H4 (cell line): ENCODE results near the gene STUM. TPM values are rescaled to one million over a fixed set of nuclear protein-coding genes. Genes with fewer than 3 reads are reported as not detected.
"Not testable (repeated sequence)": the region's sequence is repeated elsewhere in the genome, so short reads cannot be mapped to it uniquely, and the experiment has no call there.

ENCODE experiments used
- DNase-seq: peaks from one replicate; pipeline ENCODE4 v3.0.0-alpha.2; 2015; ENCODE audit warnings: low spot score
- total RNA-seq: library from RNA; depleted of rRNA; stranded (reverse); fragments of >200 nt; shearing (Covaris generic); gene quantifications from 2 replicates; pipeline ENCODE4 v1.2.3, GENCODE V29; 2014

STUM gene
- total RNA-seq, 1 experiment from 2014 or later = not detected

- no peak for DNase-seq
These were observed 55.4 kb downstream of the STUM start for GRCh38 chr1:226603858-226604559.

DNA sequence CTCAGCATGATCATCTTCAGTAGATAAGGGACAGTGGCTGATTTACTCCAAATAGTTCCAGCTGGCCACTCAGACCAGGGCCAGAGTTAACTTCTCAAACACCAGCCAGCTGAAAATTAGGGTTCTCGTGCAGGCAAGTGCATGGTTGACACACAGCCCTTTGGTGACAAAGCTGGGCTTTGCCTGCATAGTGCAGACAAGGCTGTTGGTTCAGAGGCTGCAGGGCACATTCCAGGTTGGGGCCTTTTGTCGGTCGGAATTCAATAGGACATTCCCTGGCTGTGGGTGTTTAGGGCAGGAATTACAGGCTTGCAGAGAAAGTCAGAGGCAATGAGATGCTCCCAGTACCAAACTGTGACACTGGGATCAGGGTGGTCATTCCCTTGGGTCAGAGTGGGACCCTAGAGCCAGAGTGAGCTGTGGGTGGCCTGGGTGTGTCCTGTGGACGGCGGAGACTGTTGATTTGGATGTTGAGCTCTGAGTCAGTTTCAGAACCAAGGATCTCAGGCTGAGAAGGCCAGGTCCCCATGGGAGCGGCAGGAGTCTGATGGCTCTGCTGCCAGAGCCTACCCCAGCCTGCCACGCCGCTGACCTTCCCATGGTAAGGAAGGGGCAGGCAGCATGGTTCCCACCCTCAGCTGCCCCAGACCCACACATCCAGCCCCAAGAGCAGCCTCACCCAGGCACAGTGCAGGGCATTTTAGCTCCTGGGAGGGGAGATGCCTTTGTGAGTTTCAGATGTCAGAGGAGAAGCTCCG is 56.2 kb downstream of the STUM start:
- DNase-seq = no peak

DNA sequence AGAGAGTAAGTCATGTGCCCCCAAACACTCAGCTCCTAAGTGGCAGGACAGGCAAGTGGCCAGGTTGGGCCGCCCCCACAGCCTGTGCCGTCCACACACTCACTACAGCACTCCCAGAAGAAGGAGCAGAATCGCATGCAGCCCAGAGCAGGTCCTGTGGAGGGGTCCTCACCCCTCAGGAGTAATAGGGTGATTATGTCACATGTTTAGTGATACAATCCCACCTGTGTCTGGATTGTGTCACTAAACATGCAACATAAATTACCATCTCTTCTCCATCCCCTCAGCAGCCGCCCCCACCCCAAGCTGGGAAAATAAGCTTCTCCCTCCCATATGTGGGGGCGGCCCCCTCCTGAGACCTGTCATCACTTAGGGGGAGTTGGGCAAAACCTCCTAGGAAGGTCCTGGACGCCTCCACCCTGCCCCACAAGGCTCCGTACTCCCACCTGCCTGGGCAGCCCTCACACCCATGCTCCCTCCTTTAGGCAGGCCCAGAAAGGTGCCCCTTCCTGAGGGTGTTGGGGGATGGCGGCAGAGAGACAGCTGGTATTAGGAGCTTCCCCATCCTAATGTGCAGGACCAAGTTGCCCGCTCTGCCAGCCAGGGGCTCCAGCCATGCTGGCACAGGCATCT is 56.9 kb downstream of the STUM start:
- no peak for DNase-seq

GRCh38 chr1:226606311-226607267 is 58.0 kb downstream of the STUM start:
- no peak for DNase-seq

GRCh38 chr1:226607268-226607660 is 58.7 kb downstream of the STUM start:
- no peak for DNase-seq

- no peak for DNase-seq
These were observed 59.3 kb downstream of the STUM start for GRCh38 chr1:226607821-226608220.

GRCh38 chr1:226608699-226609505 is 60.3 kb downstream of the STUM start:
- DNase-seq = peak; percentile 46

DNA sequence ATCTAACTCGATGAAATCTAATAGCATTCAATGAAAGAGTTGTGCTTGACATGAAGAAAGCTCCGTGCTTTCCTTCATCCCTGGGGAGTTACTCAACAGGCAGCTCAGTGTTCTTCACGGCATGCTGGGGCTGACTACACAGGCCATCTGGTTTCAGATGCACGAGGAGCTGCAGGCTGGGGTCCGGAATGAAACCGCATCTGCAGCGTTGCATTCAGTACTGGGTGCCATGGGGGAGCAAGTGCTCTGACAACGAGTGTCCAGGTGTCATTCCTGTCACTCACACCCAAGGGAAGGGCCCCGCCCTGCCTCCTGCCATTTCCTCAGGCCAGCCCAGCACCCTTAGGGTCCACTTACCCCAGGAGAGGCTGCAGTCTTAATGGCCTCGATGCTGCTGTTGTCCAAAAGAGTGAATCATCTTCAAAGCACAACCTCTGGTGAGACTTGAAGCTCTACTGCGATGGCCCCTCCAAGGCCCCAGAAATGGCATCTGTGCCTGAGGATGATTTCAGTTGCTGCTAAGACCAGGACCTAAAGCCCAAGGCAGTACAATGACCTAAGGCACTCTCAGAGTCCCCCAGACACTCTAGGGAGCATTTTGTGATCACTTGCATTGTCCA is 61.4 kb downstream of the STUM start:
- no peak for DNase-seq

- no peak for DNase-seq
These were observed 62.1 kb downstream of the STUM start for GRCh38 chr1:226610671-226611070.

DNA sequence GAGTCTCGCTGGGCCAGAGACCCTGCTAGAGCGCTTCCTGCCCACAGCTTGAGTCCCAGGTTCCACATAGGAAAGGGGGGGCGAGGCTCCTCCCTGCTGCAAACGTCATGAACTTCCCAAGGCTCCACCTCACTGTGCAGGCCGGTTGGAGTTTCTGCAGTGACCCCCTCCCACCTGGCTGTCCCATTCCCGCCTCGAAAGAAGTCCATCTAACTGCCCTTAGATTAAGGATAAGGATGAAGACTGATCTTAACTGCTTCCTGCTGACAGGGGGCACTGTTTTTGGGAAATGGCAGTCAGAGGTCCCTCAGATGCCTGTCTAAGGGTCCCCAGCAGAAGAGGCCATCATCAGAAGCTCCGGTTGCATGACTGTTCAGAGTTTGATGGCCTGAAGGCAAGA is 62.7 kb downstream of the STUM start:
- DNase-seq = no peak

DNA sequence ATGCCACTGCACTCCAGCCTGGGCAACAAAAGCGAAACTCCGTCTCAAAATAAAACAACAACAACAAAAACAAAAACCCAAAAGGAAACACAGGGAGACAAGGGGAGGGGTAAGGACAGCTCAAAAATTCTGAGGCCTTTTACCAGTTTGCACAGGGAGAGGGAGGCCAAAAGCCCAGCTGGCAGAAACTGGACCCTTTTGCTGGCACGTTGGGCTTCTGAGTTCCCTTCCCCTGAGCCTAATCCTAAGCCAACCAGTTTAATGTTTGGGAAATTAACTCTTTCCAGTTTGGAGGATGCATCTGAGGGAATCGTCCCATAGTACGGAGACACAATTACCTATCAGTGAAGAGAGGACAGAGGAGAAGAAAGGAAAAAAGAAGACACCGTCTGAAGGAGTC is 63.4 kb downstream of the STUM start:
- DNase-seq = not testable (repeated sequence)

DNA sequence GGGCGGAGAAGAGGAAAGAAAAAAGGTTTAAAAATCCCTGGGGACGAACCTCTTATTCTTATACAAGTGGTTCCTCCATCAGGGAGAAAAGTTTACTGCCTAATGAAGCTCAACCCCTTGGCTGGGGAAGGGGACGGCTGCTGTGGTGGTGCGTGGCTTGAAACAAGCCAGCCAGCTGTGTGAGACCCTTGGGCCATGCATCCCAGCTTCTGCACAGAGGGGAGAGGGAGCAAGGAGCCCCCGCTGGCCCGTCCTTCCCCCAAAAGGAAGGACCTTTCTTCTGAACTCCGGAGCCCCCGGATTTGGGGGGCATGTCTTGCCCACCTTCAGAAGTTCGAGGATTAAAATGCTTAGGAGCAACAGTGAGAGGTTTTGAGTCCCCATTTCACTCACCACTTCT is 67.3 kb downstream of the STUM start:
- no peak for DNase-seq

- DNase-seq = no peak
These were observed 68.1 kb downstream of the STUM start for GRCh38 chr1:226616636-226617035.

DNA sequence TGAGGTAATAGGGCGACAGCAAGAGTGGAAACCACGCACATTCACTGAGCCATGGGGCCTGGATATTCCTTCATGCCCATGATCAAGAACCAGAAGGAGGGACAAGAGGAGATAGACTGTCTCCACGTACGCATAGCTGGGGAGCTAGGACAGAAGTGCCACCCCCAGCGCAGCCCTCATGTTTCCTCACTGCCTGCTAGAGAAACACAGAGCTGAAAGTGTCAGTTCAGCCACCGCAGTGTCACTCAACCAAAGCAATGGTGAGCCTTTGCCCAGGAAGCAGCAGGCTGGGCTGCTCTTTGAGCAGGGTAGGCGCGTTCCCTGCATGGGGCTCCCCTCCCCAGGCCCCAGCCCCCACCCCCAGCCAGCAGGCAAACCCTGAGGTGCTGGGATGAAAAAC is 68.5 kb downstream of the STUM start:
- DNase-seq = no peak

DNA sequence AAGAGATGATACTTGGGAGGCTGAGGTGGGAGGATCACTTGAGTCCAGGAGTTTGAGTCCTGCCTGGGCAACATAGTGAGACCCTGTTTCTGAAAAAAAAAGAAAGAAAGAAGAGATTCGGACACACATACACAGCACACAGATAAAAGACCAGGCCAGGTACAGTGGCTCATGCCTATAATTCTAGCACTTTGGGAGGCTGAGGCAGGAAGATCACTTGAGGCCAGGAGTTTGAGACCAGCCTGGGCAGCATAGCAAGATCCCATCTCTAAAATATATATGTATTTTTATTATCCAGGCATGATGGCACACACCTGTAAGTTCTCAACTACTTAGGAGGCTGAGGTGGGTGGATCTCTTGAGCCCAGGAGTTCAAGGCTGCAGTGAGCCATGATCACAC is 69.2 kb downstream of the STUM start:
- DNase-seq = not testable (repeated sequence)

- DNase-seq = no peak
These were observed 69.8 kb downstream of the STUM start for GRCh38 chr1:226618380-226618779.

GRCh38 chr1:226619031-226619430 is 70.5 kb downstream of the STUM start:
- DNase-seq = no peak

GRCh38 chr1:226622012-226622411 is 73.4 kb downstream of the STUM start:
- DNase-seq = no peak

DNA sequence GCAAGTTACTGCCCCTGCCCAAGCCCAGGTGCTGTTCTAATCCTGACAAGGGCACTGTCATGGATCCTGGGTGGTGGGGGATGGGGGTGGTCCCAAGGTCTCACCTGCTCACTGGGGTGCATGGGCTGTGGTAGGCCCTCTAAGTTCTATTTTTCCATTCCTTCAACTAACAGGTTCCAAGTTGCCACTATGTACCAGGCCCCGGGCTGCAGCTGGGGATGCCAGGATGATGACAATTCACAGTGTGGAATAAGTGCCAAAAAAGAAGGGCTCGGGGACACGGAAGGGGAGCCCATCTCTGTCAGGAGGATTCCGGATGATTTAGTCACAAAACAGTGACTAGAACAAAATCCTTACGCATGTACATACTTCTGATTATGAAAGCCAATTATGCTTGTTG is 76.0 kb downstream of the STUM start:
- no peak for DNase-seq

DNA sequence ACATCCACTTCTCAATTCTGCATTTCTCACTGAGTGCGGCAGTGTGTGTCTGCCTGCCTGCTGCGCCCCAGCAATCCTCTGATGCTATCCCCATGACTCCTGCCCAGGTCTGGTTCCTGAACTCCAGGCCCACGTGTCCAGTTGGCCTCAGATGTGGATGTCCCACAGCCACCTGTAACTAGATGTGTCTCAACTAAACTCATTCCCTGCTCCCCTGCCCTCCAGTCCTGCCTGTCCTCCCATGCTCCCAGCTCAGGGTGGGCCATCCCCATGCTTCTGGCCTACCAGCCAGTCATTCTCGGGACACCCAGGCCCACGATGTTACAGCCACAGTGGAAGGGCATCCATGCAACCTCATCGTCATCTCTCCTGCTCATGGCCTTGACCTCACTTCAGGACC is 76.8 kb downstream of the STUM start:
- no peak for DNase-seq
